H1 (cell line): ENCODE data around the gene FGR. TPM values are rescaled to one million over a fixed set of nuclear protein-coding genes. Genes with fewer than 3 reads are reported as not detected.

ENCODE experiments used
- BRCA1 ChIP-seq: IDR thresholded peaks from 2 replicates; pipeline ENCODE4 v1.6.1; 2012; ENCODE audit warnings: low read depth, low read length, improper control_type of control experiment
- CREB1 ChIP-seq: IDR thresholded peaks from 2 replicates; pipeline ENCODE4 v1.6.1; 2012; ENCODE audit warnings: inconsistent platforms
- PHF8 ChIP-seq: fragments of 200-600 bp; sonication (generic); conservative IDR thresholded peaks from 2 replicates; pipeline ENCODE4 v1.7.1; 2012; ENCODE audit warnings: low read depth, mild to moderate bottlenecking, inconsistent platforms, low read length, moderate library complexity
- RBBP5 ChIP-seq: IDR thresholded peaks from 2 replicates; pipeline ENCODE4 v1.7.1; 2012; ENCODE audit warnings: low read depth, mild to moderate bottlenecking, inconsistent platforms, low read length, moderate library complexity, borderline replicate concordance
- SP4 ChIP-seq: IDR thresholded peaks from 2 replicates; pipeline ENCODE4 v1.6.1; 2012; ENCODE audit warnings: low read length, inconsistent platforms
- YY1 ChIP-seq: IDR thresholded peaks from 2 replicates; pipeline ENCODE4 v1.6.1; 2011; ENCODE audit warnings: low read depth, mild to moderate bottlenecking, low read length
- polyA plus RNA-seq, 7 experiments: library from polyadenylated mRNA; depleted of rRNA in 3 of 7; stranded (reverse) in 5 of 7; unstranded in 2 of 7; fragments of >200 nt in 5 of 7; fragments of 200-250 nt in 2 of 7; gene quantifications; 1 replicate in 5 of 7; 2 replicates in 1 of 7; 4 replicates in 1 of 7; pipeline versions ENCODE4 v1.2.1 to v1.2.3, GENCODE V29; 2011 to 2013; ENCODE audit warnings: missing spikeins in 2 of 7, mixed read lengths in 2 of 7
- total RNA-seq: library from RNA; stranded (reverse); fragmentation: NEBNext Ultra II Directional; extraction: Animal tissue kit (Norgen Biotek cat#: 25700); gene quantifications from 2 replicates; pipeline ENCODE4 v1.2.1, GENCODE V29; 2021

Gene FGR
- total and polyA plus RNA-seq, 2 of the 8 experiments (the other 6 are each of a cell fraction or from before 2014, with no cell fraction given): 0.22 to 0.95 TPM

GRCh38 chr1:27659497-27660299 lies 24.7 kb upstream of the FGR start (continued):
- TF ChIP-seq PHF8 (peak; percentile 56; the same call in 1 of the 2 replicates), RBBP5 (peak; percentile 69; the same call in 1 of the 2 replicates), SP4 (0 out of 2 replicates have a peak, but pooled peaks have one; percentile 12), YY1 (peak; percentile 47; the same call in 1 of the 2 replicates), CREB1 (peak; percentile 87), BRCA1 (no peak)
